ENCODE results near the gene DTWD2. TPM values are rescaled to one million over a fixed set of nuclear protein-coding genes. Genes with fewer than 3 reads are reported as not detected.
"Not testable (repeated sequence)": the region's sequence is repeated elsewhere in the genome, so short reads cannot be mapped to it uniquely, and the experiment has no call there.

The DTWD2 gene
- polyA plus RNA-seq, 1 experiment = 1.8 TPM

- no peaks in the 10 kb centered on the region for H3K27me3 ChIP-seq (ENCODE audit: control insufficient read depth, insufficient read depth, low read length)
- no peak overlapping the region for H3K4me3 ChIP-seq (ENCODE audit: low read depth, low read length)
- CTCF ChIA-PET = interaction anchor here (1.0 to 1.7 kb wide), 2 partner anchors 28 to 395 kb away, joined by 3 to 5 read pairs; partner anchors contain the start of gene DTWD2
- DNase-seq (ENCODE audit: low read depth) = no peak
- no peak for TF ChIP-seq CTCF (IDR thresholded peaks at IDR 0.05; ENCODE audit: insufficient read depth, low read depth, low read length)
- H3K36me3 ChIP-seq (ENCODE audit: control insufficient read depth, insufficient read depth, low read length) = no peaks in the 10 kb centered on the region
- POLR2A ChIA-PET = no interaction called here
Observed at GRCh38 chr5:119016125-119016774, 27.9 kb upstream of the DTWD2 start.

- CTCF ChIA-PET = interaction anchor here (0.7 to 2.3 kb wide), 3 partner anchors 9 to 22 kb away, joined by 3 to 7 read pairs (median 4); partner anchors contain the start of gene DTWD2
Observed at GRCh38 chr5:119011186-119011585, 22.8 kb upstream of the DTWD2 start.

GRCh38 chr5:119010206-119010605 lies 21.9 kb upstream of the DTWD2 start:
- ChIA-PET CTCF (interaction anchor here (1.0 kb wide), 1 partner anchor 20 kb away, joined by 5 read pairs; no protein-coding TSS in a partner anchor), POLR2A (no interaction called here)
- H3K4me3 ChIP-seq (ENCODE audit: low read depth, low read length) = no peak overlapping the region
- TF ChIP-seq CTCF (IDR thresholded peaks at IDR 0.05; ENCODE audit: insufficient read depth, low read depth, low read length) = no peak
- no peak for DNase-seq (ENCODE audit: low read depth)
- no peaks in the 10 kb centered on the region for H3K27me3 ChIP-seq (ENCODE audit: control insufficient read depth, insufficient read depth, low read length)
- H3K36me3 ChIP-seq (ENCODE audit: control insufficient read depth, insufficient read depth, low read length) = no peaks in the 10 kb centered on the region

More at GRCh38 chr5:119011186-119011585, 22.8 kb upstream of the DTWD2 start:
- no peak overlapping the region for H3K4me3 ChIP-seq (ENCODE audit: low read depth, low read length)
- H3K36me3 ChIP-seq (ENCODE audit: control insufficient read depth, insufficient read depth, low read length) = no peaks in the 10 kb centered on the region
- DNase-seq (ENCODE audit: low read depth) = no peak
- TF ChIP-seq CTCF (IDR thresholded peaks at IDR 0.05; ENCODE audit: insufficient read depth, low read depth, low read length) = no peak
- POLR2A ChIA-PET = no interaction called here
- no peaks in the 10 kb centered on the region for H3K27me3 ChIP-seq (ENCODE audit: control insufficient read depth, insufficient read depth, low read length)

- ChIA-PET CTCF (interaction anchor here (1.0 to 1.8 kb wide), 2 partner anchors 21 kb away, joined by 5 to 8 read pairs; partner anchors contain the start of gene DTWD2), POLR2A (no interaction called here)
- H3K4me3 ChIP-seq (ENCODE audit: low read depth, low read length) = no peak overlapping the region
- no peaks in the 10 kb centered on the region for H3K27me3 ChIP-seq (ENCODE audit: control insufficient read depth, insufficient read depth, low read length)
- TF ChIP-seq CTCF (IDR thresholded peaks at IDR 0.05; ENCODE audit: insufficient read depth, low read depth, low read length) = no peak
- H3K36me3 ChIP-seq (ENCODE audit: control insufficient read depth, insufficient read depth, low read length) = no peaks in the 10 kb centered on the region
- DNase-seq (ENCODE audit: low read depth) = no peak
Observed at GRCh38 chr5:119009131-119009530, 20.8 kb upstream of the DTWD2 start.

- no peak for TF ChIP-seq CTCF (IDR thresholded peaks at IDR 0.05; ENCODE audit: insufficient read depth, low read depth, low read length)
- no peak overlapping the region for H3K4me3 ChIP-seq (ENCODE audit: low read depth, low read length)
- ChIA-PET POLR2A (no interaction called here), CTCF (interaction anchor here (7.0 kb wide), 1 partner anchor 12 kb away, joined by 35 read pairs; the partner anchor contains the start of gene DTWD2)
- no peaks in the 10 kb centered on the region for H3K27me3 ChIP-seq (ENCODE audit: control insufficient read depth, insufficient read depth, low read length)
- H3K36me3 ChIP-seq (ENCODE audit: control insufficient read depth, insufficient read depth, low read length) = no peaks in the 10 kb centered on the region
- no peak for DNase-seq (ENCODE audit: low read depth)
Observed at GRCh38 chr5:118999696-119000095, 11.3 kb upstream of the DTWD2 start.

- CTCF ChIA-PET = interaction anchor here (7.0 kb wide), 1 partner anchor 11 kb away, joined by 35 read pairs; the partner anchor contains the start of gene DTWD2
- DNase-seq (ENCODE audit: low read depth); H3K4me3 ChIP-seq (ENCODE audit: low read depth, low read length); POLR2A ChIA-PET; H3K27me3 ChIP-seq (ENCODE audit: control insufficient read depth, insufficient read depth, low read length); H3K36me3 ChIP-seq (ENCODE audit: control insufficient read depth, insufficient read depth, low read length): not testable (repeated sequence)
Observed at GRCh38 chr5:118998861-118999260, 10.5 kb upstream of the DTWD2 start.
